Inferior parietal cortex (tissue), 1 donor: Measurements from ENCODE around the gene OR2V2.

ENCODE experiments used
- DNase-seq: peaks from one replicate; pipeline ENCODE4 v3.0.0-alpha.2; 2016; ENCODE audit errors: extremely low spot score

OR2V2 gene

GRCh38 chr5:181207214-181207959 lies 60.0 kb downstream of the OR2V2 start:
- peak; percentile 88 for DNase-seq

GRCh38 chr5:181207960-181208253 lies 60.5 kb downstream of the OR2V2 start:
- DNase-seq, result no peak
